SK-N-DZ (cell line): ENCODE results near the gene SYCP2L. TPM values are rescaled to one million over a fixed set of nuclear protein-coding genes. Genes with fewer than 3 reads are reported as not detected.
"Not testable (repeated sequence)": the region's sequence is repeated elsewhere in the genome, so short reads cannot be mapped to it uniquely, and the experiment has no call there.

ENCODE experiments used
- DNase-seq: peaks from one replicate; pipeline ENCODE4 v3.0.0-alpha.2; 2015; ENCODE audit warnings: low spot score
- polyA plus RNA-seq, 2 experiments: library from polyadenylated mRNA; depleted of rRNA; stranded (reverse); fragments of >200 nt; gene quantifications; 2 replicates each; pipeline ENCODE4 v1.2.3, GENCODE V29; 2014

The SYCP2L gene
- 0.36 and 0.88 TPM in 2 replicates for polyA plus RNA-seq (2014; cell fraction: cytosol; rRNA removed)
- polyA plus RNA-seq (2014; cell fraction: nucleus; rRNA removed): 7.3 and 8.4 TPM in 2 replicates

DNA sequence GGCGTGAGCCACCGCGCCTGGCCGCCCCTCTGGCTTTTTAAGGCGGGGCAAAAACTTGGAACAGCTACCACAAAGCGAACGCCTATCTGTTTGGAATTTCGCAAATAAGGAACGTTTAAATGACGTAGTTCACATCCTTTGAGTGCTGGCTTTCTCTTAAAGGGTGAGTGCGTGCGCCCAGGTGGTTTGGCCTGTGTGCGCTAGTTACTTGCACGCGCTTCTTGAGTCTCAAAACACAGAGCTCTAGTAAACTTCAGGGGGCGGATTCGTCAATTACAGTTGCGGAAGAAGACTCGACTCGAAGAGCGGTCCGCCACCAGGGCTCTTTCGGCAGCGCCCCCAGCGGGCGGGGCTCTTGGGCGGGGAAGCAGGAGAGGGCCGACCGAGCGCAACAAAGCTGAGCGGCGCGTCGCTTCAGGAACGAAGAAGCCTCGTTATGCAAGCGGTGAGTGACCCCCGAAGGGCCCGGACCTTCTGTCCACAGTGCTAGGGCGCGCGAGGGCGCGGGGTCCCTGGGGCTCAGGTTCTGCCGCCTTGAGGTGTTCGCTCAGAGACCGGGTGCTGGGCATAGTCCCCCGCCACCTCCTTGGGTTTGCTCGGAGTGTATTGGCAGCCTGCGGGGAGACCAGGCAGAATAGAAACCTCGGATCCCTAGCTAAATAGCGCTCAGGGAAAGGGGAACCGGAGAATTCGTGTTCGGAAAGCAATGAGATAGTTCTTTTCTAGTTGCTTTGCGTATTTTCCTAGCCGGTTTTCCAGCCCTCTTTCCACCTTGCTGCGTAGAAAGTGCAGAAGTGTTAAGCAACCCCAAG, at the start of gene SYCP2L:
Gene SYCP2L, plus strand, starts transcription at position 362 of the 812 bp plus-strand sequence. Its CDS starts 75 bp downstream, at position 437.
- DNase-seq: peak; percentile 41

DNA sequence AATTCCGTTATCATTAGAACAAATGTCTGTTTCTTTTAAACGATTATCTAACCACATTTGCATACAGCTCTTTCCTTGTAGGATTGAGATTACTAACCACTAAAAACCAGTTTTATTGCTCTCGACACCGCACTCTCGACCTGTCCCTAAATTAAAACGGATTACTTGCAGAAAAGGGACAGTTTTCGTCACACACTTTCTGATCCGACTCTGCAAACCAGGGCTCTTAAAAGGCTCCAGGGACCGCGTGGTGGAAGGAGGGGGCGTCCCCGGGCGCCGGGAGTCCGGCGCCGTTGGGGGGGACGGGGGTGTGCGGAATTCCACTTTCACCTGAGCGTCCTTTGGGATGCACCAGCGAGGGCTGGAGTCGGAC, 49.2 kb upstream of the SYCP2L start:
- DNase-seq: no peak

DNA sequence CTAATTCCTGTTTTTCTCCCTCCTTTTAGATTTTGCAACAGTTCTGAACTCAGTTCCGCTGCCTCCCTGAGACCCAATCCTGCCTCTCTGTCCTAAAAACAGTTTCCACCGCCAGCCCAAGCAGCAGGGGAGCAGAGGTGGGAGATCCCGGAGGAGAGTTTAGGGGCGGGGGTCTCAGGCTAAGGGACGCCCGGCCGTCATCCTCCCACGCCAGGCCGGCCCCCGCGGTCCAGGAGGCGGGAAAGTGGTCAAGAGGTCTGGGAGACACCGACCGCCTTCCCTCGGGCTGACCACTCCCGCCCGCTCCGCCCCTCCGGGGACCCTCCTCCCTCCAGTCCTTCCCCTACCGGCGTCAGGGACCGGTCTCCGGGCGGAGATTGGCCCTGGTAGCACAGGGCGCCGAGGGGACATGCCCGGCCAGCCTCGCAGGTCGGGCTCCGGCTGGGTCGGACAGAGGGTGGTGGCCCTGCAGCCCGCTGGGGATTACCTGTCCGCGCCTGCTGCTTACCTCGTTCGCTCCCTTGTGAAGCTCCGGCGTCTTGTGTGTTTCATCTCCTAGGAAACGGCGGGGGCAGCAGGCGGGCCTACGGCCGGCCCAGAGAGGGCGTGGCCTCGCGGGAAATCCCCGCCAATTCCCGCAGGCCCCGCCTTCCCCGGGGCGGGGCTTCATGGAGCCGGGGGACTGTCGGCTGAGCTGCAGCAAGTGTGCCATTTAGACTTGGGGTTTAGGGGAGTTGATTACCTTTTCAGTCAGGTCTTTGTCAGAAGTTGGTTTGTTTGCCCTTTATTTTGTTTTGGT, 48.7 kb upstream of the SYCP2L start, which contains the start of gene MAK:
Gene MAK, minus strand, starts transcription at position 545 of the 799 bp plus-strand sequence. CDS start 7,891 bp downstream, outside the sequence.
- peak; percentile 86 for DNase-seq

DNA sequence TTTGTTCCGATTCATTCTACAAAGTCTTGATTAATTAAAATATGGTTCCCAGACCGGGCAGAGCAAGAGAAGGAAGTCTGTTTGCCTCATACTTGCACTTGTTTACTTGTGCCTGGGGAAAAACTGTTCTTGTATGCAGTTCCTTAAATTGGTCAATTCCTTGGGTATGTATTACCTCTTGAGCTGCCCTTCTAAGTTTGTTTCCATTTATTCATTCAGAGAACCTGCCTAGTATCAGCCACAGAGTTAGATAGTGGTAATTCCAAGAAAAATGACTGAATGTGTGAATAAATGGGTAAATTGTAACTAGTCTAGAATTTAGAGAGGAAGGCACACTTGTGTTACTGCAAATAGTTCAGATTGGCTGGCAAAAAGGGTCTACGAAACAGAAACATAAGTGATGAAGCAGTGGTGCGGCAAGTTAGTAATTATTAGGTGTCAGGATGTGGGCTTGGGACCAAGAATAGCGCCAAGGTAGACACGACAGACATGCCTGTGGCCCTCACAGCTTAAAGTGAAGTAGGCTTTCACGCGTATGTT, 48.0 kb upstream of the SYCP2L start:
- DNase-seq: no peak

DNA sequence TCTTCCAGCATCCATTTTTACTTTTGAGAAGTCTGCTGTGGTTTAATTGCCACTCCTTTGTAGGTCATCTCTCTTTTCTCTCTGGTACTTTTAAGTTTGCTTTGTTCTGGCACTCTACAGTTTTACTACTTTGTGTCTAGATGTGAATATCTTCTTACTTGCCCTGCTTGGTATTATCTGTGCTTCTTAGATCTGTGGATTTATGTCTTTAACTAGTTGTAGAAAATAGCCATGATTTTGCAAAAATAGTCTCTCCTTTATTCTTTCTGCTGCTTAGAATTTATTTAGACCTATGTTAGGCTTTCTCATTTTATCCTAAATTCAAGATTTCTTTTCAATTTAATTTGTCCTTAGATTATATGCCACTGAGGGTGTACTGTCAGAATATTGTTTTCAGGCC, 43.3 kb upstream of the SYCP2L start:
- DNase-seq: no peak

DNA sequence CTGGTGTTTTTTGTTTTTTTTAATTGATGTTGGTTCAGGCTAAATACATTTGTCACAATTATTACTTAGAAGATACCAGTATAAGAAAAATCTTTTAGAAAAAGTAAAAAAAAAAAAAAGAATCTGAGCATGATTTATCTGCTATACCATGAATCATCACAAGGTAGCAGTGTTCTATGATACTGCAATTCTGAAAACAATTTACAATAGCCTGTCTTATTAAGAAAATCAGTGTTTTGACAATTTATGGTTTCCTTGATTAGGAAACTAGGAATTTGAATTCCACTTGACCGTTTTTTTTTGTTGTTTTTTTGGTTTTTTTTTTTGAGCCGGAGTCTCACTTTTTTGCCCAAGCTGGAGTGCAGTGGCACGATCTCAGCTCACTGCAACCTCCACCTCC, 39.2 kb upstream of the SYCP2L start:
- no peak for DNase-seq

DNA sequence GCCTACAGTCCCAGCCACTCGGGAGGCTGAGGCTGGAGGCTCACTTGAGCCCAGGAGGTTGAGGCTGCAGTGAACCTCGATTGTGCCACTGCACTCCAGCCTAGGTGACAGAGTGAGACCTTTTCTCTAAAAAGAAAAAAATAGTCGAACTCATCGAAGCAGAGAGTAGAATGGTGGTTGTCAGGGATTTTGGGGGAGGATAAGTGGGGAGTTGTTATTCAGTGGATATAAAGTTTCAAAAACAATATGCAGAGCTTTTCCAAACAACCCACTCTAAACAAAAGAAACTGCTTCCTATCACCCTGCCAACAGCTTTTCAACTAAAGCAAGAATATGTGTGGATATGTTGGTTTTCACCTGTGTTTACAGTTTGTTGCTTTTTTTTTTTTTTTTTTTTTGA, 37.0 kb upstream of the SYCP2L start:
- DNase-seq: no peak

DNA sequence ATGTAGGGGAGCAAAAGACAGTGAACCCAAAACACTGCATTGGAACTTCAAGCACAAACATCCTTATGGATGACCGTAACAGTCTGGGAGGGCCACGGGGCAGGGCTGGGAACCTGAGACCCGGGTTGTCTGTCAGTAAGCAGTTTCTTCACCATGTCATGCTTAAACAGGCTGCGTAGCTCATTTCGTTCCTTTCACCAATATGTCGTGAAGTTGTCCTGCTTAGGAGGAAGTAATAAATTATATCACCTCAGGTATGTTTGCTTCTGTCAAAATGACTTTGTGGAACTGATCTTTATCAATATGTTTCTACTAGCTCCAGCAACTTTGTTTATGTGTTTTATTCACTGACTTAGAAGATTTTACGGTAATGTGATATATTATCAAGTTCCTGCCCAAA, 36.1 kb upstream of the SYCP2L start:
- DNase-seq: no peak

DNA sequence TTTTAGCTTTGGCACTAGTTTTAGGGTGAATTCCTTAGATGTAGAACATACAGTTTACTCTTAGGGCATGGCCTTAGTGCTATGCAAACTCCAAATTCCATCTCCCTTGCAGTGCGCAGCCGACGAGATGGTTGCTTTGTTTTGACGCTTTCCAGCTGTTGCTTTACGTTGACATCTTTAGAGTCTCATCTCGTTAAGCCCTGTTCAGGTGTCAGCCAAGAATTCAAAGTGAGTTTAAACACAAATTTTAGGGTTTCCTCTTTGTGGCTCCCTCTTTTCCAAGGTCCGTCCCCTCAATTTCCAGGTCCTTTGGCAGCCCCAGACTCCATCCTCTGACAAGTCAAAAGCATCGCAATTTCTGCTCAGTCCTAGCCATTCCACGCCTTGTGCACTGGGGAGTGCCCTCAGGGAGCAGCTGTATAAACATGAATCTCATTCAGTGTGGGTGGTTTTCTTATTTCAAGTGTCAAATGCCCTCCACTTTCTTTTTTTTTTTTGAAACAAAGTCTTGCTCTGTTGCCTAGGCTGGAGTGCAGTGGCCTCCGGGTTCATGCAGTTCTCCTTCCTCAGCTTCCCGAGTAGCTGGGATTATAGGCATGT, 34.4 kb upstream of the SYCP2L start:
- DNase-seq: no peak

DNA sequence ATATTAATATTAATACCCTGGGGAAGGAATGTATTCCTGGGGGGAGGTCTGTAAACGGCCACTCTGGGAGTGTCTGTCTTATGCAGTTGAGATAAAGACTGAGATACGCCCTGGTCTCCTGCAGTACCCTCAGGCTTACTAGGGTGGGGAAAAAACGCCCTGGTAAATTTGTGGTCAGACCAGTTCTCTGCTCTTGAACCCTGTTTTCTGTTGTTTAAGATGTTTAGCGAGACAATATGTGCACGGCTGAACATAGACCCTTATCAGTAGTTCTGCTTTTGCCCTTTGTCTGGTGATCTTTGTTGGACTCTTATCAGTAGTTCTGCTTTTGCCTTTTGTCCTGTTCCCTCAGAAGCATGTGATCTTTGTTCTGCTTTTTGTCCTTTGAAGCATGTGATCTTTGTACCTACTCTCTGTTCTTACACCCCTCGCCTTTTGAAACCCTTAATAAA, 33.0 kb upstream of the SYCP2L start:
- DNase-seq: not testable (repeated sequence)

DNA sequence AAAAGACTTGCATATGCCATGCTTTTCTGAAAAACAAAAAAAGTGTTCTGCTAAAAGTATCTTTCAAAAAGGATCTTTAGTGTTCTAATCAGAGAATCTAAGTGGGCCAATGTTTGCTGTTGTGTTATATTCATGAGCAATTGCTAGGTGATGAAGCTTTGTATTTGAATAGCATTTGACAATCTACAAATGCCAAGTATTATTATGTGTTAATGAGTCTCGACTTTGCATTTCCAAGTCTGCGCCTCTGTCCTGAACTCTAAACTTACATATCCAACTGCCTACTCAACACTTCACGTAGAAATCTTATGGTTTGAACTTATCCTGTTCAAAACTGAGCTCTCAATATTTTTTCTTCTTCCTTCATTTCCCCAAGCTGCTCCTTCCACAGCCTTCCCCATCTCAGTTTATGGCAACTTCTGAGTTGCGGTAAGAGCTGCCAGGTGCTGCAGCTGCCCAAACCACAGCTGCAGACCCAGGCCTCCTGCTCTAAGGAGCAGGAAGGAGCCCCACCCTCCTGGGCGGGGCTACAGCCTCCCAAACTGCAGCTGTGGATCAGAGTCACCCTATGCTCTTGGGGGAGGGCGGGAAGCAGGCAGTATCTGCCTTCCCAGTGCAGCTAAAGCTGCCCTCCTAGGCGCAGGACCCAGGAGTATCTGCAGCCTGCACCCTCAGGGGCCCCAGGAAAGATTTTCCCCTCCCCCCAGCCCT, 31.8 kb upstream of the SYCP2L start:
- DNase-seq: no peak

DNA sequence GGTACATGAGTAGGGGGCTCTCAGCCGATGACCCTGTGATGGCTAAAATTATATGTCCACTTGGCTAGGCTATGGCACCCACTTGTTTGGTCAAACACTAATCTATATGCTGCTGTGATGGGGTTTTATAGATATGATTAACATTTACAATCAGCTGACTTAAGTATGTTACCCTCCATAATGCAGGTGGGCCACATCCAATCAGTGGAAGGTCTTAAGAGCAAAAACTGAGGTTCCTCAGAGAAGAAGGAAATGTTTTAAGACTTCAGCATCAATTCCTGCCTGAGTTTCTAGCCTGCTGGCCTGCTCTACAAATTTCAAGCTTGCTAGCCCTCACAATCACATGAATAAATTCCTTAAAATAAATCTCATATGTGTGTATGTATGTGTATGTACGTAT, 29.6 kb upstream of the SYCP2L start:
- DNase-seq: no peak

DNA sequence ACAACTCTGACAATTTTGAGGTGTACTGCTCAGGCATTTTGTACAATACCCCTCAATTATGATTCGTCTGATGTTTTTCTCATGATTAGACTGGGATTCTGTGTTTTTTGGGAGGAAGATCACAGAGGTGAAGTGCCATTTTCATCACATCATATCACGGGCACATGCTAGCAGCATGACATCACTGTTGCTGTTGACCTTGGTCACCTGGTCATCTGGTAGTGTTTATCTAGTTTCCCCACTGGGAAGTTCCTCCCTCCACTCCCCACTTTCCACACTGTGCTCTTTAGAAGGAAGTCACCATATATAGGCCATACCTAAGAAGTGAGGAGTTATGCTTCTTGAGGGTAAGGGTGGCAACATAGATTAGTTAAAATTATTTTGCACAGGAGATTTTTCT, 25.8 kb upstream of the SYCP2L start:
- no peak for DNase-seq

DNA sequence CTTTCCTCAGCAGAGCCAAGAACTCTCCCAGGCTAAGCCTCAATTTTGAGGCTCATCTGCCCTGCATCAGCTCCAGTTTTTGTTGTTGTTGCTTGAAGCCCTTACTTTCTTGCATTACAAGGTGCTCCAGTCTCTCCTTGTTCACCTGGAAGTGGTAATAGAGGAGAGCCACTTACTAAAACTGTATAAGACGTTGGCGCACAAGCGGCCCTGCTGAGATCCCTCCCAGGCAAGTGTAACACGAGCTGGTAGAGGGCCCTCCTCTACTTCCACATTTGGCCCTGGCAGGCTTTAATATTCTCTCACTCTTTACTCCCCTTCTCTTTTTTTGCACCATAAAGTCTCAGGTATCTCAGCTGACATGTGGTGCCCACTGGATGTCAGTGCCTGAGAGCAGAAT, 24.5 kb upstream of the SYCP2L start:
- DNase-seq: no peak

DNA sequence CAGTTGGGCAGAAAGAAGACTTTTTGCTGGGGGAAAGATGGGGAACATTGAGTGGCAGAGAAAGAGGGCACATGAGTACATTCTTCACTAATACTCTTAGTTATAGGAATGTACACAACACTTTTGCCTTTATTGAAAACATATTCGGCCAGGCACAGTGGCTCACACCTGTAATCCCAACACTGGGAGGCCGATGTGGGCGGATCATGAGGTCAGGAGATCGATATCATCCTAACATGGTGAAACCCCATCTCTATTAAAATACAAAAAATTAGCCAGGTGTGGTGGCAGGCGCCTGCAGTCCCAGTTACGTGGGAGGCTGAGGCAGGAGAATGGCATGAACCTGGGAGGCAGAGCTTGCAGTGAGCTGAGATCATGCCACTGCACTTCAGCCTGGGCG, 23.8 kb upstream of the SYCP2L start:
- not testable (repeated sequence) for DNase-seq

DNA sequence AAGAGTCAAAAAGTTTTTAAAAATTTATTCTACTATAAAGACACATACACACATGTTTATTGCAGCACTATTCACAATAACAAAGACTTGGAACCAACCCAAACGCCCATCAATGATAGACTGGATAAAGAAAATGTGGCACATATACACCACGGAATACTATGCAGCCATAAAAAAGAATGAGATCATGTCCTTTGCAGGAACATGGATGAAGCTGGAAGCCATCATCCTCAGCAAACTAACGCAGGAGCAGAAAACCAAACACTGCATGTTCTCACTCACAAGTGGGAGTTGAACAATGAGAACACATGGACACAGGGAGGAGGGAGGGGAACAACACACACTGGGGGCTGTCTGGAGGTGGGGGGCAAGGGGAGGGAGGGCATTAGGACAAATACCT, 20.1 kb upstream of the SYCP2L start:
- DNase-seq: not testable (repeated sequence)

DNA sequence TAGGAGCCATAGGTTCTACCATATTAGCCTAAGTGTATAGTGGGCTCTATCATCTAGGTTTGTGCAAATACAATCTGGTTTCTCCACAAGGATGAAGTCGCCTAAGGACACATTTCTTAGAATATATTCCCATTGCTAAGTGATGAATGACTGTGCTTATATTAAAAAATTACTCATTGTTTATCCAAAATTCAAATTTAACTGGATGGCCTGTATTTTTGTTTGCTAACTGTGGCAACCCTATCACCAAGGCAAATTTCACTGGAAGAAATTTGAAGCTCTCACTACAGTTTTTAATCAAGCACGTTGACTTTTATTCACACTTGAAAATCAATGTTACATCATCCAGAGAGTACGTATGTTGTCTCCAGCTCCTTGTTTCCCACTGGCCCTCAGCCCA, 18.9 kb upstream of the SYCP2L start:
- DNase-seq: no peak

DNA sequence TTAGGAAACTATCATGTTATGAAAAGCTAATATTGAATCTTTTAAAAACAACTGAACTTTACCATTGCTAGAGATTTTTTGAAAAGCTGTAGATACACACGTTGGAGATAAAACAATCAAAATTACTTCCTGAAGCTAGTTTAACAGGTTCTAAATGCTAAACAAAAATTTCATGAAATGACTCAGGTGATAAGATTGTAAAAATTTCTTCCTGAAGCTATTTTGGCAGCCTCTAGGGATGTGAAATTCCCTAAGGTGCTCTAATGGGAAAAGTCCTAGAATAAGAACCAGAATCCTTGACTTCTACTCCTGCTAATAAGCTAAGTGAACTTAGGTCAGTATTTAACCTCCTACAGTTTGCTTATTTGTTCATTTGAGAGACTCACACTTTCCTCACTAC, 13.5 kb upstream of the SYCP2L start:
- DNase-seq: no peak

DNA sequence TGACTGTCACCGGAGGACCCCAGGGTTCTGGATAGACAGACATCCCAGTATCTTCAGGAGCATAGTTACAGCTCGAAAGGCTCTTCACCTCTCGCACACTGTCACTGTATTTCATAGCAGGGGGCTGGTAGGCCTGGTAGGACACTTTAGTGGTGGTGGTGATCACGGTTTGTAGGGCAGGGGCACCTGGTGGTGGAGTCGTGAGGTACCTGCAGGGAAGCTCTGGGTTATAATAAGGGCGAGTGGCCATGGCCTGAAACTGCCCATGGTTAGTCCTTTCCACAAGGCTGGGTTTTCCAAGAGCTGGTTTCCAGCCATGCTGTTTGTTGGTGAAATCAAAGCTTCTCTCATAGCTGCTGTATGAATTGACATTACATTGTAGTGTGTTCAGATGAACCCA, 12.6 kb upstream of the SYCP2L start:
- no peak for DNase-seq

DNA sequence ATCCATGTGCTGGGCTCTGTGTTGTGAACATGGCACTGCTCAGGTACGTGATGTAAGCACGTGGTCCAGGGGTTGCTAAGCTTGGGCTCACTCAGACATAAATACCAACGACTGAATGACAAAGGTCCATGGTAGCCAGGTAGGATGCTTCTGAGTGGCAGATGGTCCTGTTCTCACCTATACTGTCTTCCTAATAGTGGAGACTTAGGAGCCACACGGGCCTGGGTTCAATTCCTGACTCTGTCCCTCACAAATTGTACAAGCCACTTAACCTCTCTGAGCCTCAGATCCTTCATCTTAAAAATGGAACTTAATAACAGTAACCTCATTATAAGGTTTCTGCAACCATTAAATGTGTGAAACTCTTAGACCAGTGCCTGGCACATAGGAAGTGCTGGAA, 11.8 kb upstream of the SYCP2L start:
- no peak for DNase-seq

DNA sequence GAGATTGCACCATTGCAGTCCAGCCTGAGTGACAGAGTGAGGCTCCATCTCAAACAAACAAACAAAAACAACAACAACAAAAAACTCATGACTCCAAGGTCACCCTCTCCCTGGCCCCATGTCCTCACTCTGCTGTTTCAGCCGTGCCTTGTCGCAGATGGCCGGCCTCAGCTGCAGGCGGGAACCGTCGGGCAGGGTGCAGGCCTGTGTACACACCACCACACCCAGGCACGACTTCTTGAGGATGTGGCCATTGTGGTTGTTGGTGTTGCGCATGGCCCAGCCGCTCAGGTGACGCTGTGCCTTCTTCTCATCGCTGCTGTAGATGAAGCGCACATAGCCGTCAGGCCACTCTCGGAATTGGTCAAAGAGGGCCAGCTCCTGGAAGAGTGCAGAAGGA, 9.8 kb upstream of the SYCP2L start:
- DNase-seq: no peak
